H1 (cell line): ENCODE measurements around the gene NR3C2. TPM values are rescaled to one million over a fixed set of nuclear protein-coding genes. Genes with fewer than 3 reads are reported as not detected.

Source experiments
- RFX5 ChIP-seq: IDR thresholded peaks from 2 replicates; pipeline ENCODE4 v1.6.1; 2011; ENCODE audit warnings: low read depth, low read length, improper control_type of control experiment, borderline replicate concordance
- TAF7 ChIP-seq: optimal IDR thresholded peaks from 2 replicates; pipeline ENCODE3; 2011; ENCODE audit warnings: low read depth, mild to moderate bottlenecking, inconsistent platforms, low read length, moderate library complexity, borderline replicate concordance
- polyA plus RNA-seq, 7 experiments: library from polyadenylated mRNA; depleted of rRNA in 3 of 7; stranded (reverse) in 5 of 7; unstranded in 2 of 7; fragments of >200 nt in 5 of 7; fragments of 200-250 nt in 2 of 7; gene quantifications; 1 replicate in 5 of 7; 2 replicates in 1 of 7; 4 replicates in 1 of 7; pipeline versions ENCODE4 v1.2.1 to v1.2.3, GENCODE V29; 2011 to 2013; ENCODE audit warnings: missing spikeins in 2 of 7, mixed read lengths in 2 of 7
- total RNA-seq: library from RNA; stranded (reverse); fragmentation: NEBNext Ultra II Directional; extraction: Animal tissue kit (Norgen Biotek cat#: 25700); gene quantifications from 2 replicates; pipeline ENCODE4 v1.2.1, GENCODE V29; 2021

The NR3C2 gene
- total and polyA plus RNA-seq, 2 of the 8 experiments (the other 6 are each of a cell fraction or from before 2014, with no cell fraction given), result 0.80 to 3.9 TPM

DNA sequence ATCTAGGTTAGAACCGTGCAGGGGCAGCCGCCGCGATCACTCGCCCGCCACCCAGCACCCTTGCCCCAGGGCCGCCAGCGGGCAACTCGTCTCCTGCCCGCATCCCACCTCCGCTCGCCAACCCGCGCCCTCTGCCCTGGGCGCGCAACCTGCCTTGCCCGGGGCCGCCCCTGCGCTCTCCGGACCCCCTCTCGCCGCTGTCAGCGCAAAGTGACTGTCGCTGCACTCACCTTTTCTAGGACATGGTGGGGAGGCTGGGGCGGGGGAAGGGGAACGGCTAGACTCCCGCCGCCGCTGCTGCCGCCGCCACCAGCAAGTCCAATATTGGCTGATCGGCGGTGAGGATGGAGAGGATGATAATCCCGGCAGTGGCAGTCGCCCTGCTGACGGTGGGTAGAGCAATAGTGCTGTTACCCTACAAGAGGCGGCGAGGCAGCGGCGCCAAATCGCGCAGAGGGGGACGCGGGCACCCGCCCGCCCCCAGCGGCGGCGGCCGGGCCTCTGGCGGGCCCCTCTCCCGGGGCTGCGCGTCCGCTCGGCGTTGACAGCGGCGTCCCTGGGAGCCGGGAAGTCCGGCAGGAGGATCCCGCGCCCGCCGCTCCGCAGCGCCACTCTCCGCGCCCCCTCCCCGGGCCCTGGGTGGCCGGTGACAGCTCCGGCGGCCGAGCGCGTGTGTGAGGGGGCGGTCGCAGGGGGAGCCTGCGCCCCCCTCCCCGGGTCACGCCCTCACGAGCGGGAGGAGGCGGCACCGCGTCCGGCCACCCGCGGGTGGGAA lies 2.3 kb upstream of the NR3C2 start (continued):
- TF ChIP-seq RFX5 (no peak), TAF7 (peak; percentile 5)
